Calu3 (cell line): ENCODE measurements around the gene ANKRD28. TPM values are rescaled to one million over a fixed set of nuclear protein-coding genes. Genes with fewer than 3 reads are reported as not detected.

Experiments
- BruUV-seq: library from RNA; stranded (reverse); fragments of 400-500 nt; replicated peaks from 2 replicates; lab custom pipeline; 2021; lab: Mats Ljungman, UMichigan
- CTCF ChIA-PET: fragments of 300-600 bp; sonication (Branson Sonifier 250); formaldehyde crosslinking; loops from one replicate; lab custom pipeline; 2022; ENCODE audit warnings: antibody characterized with exemption; lab: Charles Lee
- DNase-seq: peaks from one replicate; pipeline ENCODE4 v3.0.0; 2022
- H3K27ac Mint-ChIP-seq: one replicate; pipeline ENCODE4 v1.8.0; 2022; ENCODE audit warnings: mixed read lengths; ENCODE audit not compliant: unreplicated experiment
- H3K27me3 Mint-ChIP-seq: one replicate; pipeline ENCODE4 v1.8.0; 2022; ENCODE audit warnings: mixed read lengths; ENCODE audit not compliant: unreplicated experiment
- H3K36me3 Mint-ChIP-seq: one replicate; pipeline ENCODE4 v1.8.0; 2022; ENCODE audit warnings: mild to moderate bottlenecking, moderate library complexity, mixed read lengths; ENCODE audit not compliant: insufficient read depth, unreplicated experiment
- H3K4me1 Mint-ChIP-seq: one replicate; pipeline ENCODE4 v1.8.0; 2022; ENCODE audit warnings: mild to moderate bottlenecking, low read depth, mixed read lengths; ENCODE audit not compliant: unreplicated experiment
- H3K4me3 Mint-ChIP-seq: one replicate; pipeline ENCODE4 v1.8.0; 2022; ENCODE audit warnings: mild to moderate bottlenecking, low read depth, moderate library complexity, mixed read lengths; ENCODE audit not compliant: unreplicated experiment
- H3K9me3 Mint-ChIP-seq: one replicate; pipeline ENCODE4 v1.8.0; 2022; ENCODE audit warnings: low read depth, mixed read lengths; ENCODE audit not compliant: unreplicated experiment
- CTCF ChIP-seq: fragments of 200-600 bp; IDR thresholded peaks from one replicate; pipeline ENCODE4 v1.8.0; 2022; ENCODE audit warnings: antibody characterized with exemption; ENCODE audit not compliant: unreplicated experiment
- intact Hi-C: fragments of 100-400 bp; cut with micrococcal nuclease; formaldehyde crosslinking; loops from one replicate; pipeline ENCODE4 v1.10.0; 2022; ENCODE audit not compliant: unreplicated experiment
- total RNA-seq: library from RNA; stranded (reverse); gene quantifications from 2 replicates; pipeline ENCODE4 v1.2.3, GENCODE V29; 2022

The ANKRD28 gene
- total RNA-seq, 1 experiment from 2014 or later, result 57.7 TPM

DNA sequence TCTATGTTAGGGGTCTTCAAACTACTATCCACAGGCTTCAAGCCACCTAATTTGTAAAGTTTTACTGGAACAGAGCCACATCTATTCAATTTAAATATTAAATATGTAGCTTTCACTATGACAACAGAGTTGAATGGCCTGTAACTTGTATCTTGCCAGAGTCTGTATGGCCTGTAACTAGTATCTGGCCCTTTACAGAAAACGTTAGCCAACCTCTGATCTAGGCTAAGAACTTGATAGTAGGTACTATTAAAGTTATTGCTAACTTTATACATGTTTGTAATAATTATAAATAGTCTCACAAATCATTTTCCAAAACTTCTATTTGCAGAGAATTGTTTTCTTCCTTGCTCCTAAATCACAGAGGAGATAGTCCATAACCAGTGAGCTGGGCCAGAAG, 40.0 kb downstream of the ANKRD28 start:
- no peak for TF ChIP-seq CTCF
- intact Hi-C loops, result no loop called here
- BruUV-seq, result no TSS peak
- H3K9me3 Mint-ChIP-seq, result no peaks in the 10 kb centered on the region
- no peak overlapping the region for H3K27ac Mint-ChIP-seq
- H3K4me3 Mint-ChIP-seq, result no peak overlapping the region
- no peaks in the 10 kb centered on the region for H3K27me3 Mint-ChIP-seq
- CTCF ChIA-PET, result interaction anchor here (0.6 kb wide), 1 partner anchor 453 kb away, joined by 4 read pairs; no protein-coding TSS in a partner anchor
- H3K4me1 Mint-ChIP-seq, result peaks cover 26% of the 10 kb centered on the region
- DNase-seq, result no peak
- H3K36me3 Mint-ChIP-seq, result no peaks in the 10 kb centered on the region

- Mint-ChIP-seq H3K4me1 (peaks cover 31% of the 10 kb centered on the region), H3K9me3 (no peaks in the 10 kb centered on the region), H3K27ac (no peak overlapping the region), H3K4me3 (no peak overlapping the region), H3K36me3 (no peaks in the 10 kb centered on the region), H3K27me3 (no peaks in the 10 kb centered on the region)
- intact Hi-C loops, result no loop called here
- no peak for DNase-seq
- BruUV-seq, result no TSS peak
- no peak for TF ChIP-seq CTCF
- CTCF ChIA-PET, result interaction anchor here (1.6 kb wide), 1 partner anchor 41 kb away, joined by 4 read pairs; the partner anchor contains the start of gene ANKRD28
These were observed 41.3 kb downstream of the ANKRD28 start for GRCh38 chr3:15756505-15756904.

GRCh38 chr3:15755780-15756179, 42.0 kb downstream of the ANKRD28 start:
- Mint-ChIP-seq H3K27me3 (no peaks in the 10 kb centered on the region), H3K4me1 (peaks cover 31% of the 10 kb centered on the region), H3K27ac (no peak overlapping the region), H3K36me3 (no peaks in the 10 kb centered on the region), H3K4me3 (no peak overlapping the region), H3K9me3 (no peaks in the 10 kb centered on the region)
- CTCF ChIA-PET, result interaction anchor here (1.6 kb wide), 1 partner anchor 41 kb away, joined by 4 read pairs; the partner anchor contains the start of gene ANKRD28
- no peak for TF ChIP-seq CTCF
- intact Hi-C loops, result no loop called here
- BruUV-seq, result no TSS peak
- DNase-seq, result no peak

- Mint-ChIP-seq H3K4me1 (peaks cover 26% of the 10 kb centered on the region), H3K36me3 (no peaks in the 10 kb centered on the region), H3K9me3 (no peaks in the 10 kb centered on the region), H3K27ac (no peak overlapping the region), H3K27me3 (no peaks in the 10 kb centered on the region), H3K4me3 (no peak overlapping the region)
- no TSS peak for BruUV-seq
- intact Hi-C loops, result no loop called here
- TF ChIP-seq CTCF, result no peak
- DNase-seq, result no peak
- CTCF ChIA-PET, result interaction anchor here (1.6 kb wide), 1 partner anchor 42 kb away, joined by 4 read pairs; the partner anchor contains the start of gene ANKRD28
These were observed 42.6 kb downstream of the ANKRD28 start for GRCh38 chr3:15755181-15755580.
